Esophagus squamous epithelium (tissue), 4 donors: ENCODE results near the gene PPME1.

ENCODE experiments used
- CTCF ChIP-seq, 6 experiments: fragments of 450-650 bp in 4 of 6; fragments of 200-600 bp in 2 of 6; sonication (generic) in 2 of 6; IDR thresholded peaks; one replicate each; pipeline ENCODE4 v1.5.1; 2016 to 2019; ENCODE audit warnings: antibody characterized with exemption in 6 of 6, mild to moderate bottlenecking in 4 of 6, moderate library complexity in 4 of 6
- POLR2A ChIP-seq, 4 donors: fragments of 450-650 bp; IDR thresholded peaks; one replicate each; pipeline ENCODE4 v1.6.1; 2017; ENCODE audit warnings: antibody characterized with exemption in 4 of 4, mild to moderate bottlenecking in 4 of 4, moderate library complexity in 3 of 4

GRCh38 chr11:74133436-74133835 lies 37.7 kb upstream of the PPME1 start:
- TF ChIP-seq CTCF (IDR thresholded peaks at IDR 0.05): no peak
- TF ChIP-seq POLR2A (IDR thresholded peaks at IDR 0.05): no peak
